ENCODE data around the gene HPCAL4. TPM values are rescaled to one million over a fixed set of nuclear protein-coding genes. Genes with fewer than 3 reads are reported as not detected.

Gene HPCAL4
- total RNA-seq, 4 donors from 2014 or later: 0.11 to 0.83 (median 0.29) TPM

DNA sequence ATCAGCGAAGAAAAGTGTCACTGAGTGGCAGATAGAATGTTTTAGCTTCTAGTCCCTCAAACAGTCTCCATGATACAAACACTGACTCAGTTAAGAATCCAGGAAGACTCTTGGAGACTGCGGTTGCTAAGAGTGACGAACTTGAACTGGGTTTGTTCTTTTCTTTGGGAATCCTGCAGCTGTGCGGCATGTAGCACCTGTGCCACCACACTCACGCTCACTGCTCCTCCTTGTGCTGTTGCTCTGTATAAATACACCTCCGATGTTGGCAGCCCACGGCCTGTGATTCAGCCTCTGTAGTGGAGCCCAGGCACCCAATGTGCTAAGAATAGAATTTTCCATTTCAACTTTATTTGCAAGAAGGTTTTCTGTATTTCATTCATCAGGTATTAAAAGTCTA lies 41.9 kb upstream of the HPCAL4 start:
- H3K4me1 ChIP-seq: peaks cover 0 to 6% of the 10 kb centered on the region in 2 donors
- intact Hi-C loops (cut with DNase I): no loop called here
- WGBS, 2 donors: 40 to 49% methylated on average over 7 of the region's 7 CpGs
- H3K27ac ChIP-seq: no peak overlapping the region
- DNase-seq: peak; percentile 65 to 73
- no peak overlapping the region for H3K4me3 ChIP-seq (replicated peaks in 1 of 3)
- H3K9me3 ChIP-seq: no peaks in the 10 kb centered on the region
- no peak for TF ChIP-seq POLR2A (IDR thresholded peaks at IDR 0.05)
- TF ChIP-seq, protein P1, sequence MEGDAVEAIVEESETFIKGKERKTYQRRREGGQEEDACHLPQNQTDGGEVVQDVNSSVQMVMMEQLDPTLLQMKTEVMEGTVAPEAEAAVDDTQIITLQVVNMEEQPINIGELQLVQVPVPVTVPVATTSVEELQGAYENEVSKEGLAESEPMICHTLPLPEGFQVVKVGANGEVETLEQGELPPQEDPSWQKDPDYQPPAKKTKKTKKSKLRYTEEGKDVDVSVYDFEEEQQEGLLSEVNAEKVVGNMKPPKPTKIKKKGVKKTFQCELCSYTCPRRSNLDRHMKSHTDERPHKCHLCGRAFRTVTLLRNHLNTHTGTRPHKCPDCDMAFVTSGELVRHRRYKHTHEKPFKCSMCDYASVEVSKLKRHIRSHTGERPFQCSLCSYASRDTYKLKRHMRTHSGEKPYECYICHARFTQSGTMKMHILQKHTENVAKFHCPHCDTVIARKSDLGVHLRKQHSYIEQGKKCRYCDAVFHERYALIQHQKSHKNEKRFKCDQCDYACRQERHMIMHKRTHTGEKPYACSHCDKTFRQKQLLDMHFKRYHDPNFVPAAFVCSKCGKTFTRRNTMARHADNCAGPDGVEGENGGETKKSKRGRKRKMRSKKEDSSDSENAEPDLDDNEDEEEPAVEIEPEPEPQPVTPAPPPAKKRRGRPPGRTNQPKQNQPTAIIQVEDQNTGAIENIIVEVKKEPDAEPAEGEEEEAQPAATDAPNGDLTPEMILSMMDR (IDR thresholded peaks at IDR 0.05): no peak
- peaks cover 5% of the 10 kb centered on the region for H3K27me3 ChIP-seq
- no peaks in the 10 kb centered on the region for H3K36me3 ChIP-seq

DNA sequence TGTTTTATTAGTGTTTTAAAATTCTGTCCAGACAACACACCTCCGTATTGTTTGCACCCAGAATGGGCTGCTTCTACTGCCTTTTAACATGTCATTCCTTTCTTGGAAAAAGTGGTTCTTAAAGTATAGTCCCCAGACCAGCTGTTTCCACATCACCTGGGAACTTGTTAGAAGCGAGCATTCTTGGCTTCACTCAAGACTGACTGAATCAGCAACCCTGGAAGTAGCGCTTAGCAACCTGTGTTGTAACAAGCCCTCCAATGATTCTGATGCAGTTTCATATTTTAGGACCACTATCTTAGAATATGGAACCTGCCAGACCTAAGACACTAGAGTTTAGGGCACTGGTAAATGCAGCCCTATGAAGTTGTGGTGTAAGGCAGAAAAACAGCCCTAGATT lies 41.5 kb upstream of the HPCAL4 start:
- Histone ChIP-seq H3K4me3 (replicated peaks in 1 of 3) (no peak overlapping the region), H3K4me1 (peaks cover 0 to 6% of the 10 kb centered on the region in 2 donors), H3K36me3 (no peaks in the 10 kb centered on the region), H3K9me3 (no peaks in the 10 kb centered on the region), H3K27me3 (peaks cover 10% of the 10 kb centered on the region), H3K27ac (no peak overlapping the region)
- WGBS, 2 donors: 22 to 24% methylated on average over 3 of the region's 3 CpGs
- no peak for DNase-seq
- intact Hi-C loops (cut with DNase I): no loop called here
- TF ChIP-seq, protein P1 (IDR thresholded peaks at IDR 0.05): no peak
- TF ChIP-seq POLR2A (IDR thresholded peaks at IDR 0.05): no peak

DNA sequence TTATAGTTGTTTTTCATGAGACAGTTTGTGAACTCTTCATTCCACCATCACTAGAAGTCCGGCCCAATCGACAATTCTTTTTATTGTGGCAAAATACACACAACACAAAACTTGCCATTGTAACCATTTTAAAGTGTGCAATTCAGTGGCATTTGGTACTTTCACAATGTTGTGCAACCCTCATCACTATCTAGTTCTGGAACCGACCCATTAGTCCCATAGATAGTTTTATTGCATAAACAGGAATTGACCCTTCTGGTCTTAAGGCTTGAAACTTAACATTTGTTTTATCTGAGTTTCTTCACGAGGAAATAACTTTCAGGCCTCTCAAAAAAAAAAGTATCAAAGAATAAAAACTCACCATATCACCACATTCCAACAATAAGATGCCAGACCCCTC lies 38.6 kb upstream of the HPCAL4 start:
- Histone ChIP-seq H3K9me3 (no peaks in the 10 kb centered on the region), H3K4me3 (replicated peaks in 1 of 3) (no peak overlapping the region), H3K27ac (no peak overlapping the region), H3K27me3 (peaks cover 13% of the 10 kb centered on the region), H3K36me3 (no peaks in the 10 kb centered on the region), H3K4me1 (peaks cover 0 to 6% of the 10 kb centered on the region in 2 donors)
- intact Hi-C loops (cut with DNase I): no loop called here
- no peak for DNase-seq
- WGBS, 2 donors: 56 to 66% methylated on average over 3 to 4 of the region's 4 CpGs
- TF ChIP-seq, protein P1 (IDR thresholded peaks at IDR 0.05): no peak
- TF ChIP-seq POLR2A (IDR thresholded peaks at IDR 0.05): no peak

DNA sequence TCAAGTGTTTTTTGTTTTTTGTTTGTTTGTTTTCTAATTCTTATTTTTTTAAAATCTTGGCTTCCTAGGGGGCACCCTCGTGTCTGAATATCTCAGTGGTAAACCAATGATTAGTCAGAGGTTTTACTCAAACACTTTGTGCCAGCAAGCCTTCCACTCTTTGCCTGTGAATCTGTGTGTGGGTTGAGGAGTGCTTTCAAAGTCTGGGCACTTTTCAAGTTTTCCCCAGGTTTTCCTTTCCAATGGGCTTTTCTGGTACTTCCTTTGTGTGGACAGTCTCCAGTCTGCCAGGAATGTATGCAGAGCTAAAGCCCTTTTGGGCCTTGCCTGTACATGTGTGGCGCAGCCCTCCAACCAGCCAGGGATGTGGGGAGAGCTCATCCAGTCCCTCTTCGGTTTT lies 37.8 kb upstream of the HPCAL4 start:
- WGBS, 2 donors: 58 to 72% methylated on average over 3 of the region's 3 CpGs
- intact Hi-C loops (cut with DNase I): no loop called here
- no peaks in the 10 kb centered on the region for H3K36me3 ChIP-seq
- DNase-seq: no peak
- H3K4me3 ChIP-seq (replicated peaks in 1 of 3): no peak overlapping the region
- H3K9me3 ChIP-seq: no peaks in the 10 kb centered on the region
- H3K4me1 ChIP-seq: peaks cover 0 to 6% of the 10 kb centered on the region in 2 donors
- peaks cover 13% of the 10 kb centered on the region for H3K27me3 ChIP-seq
- H3K27ac ChIP-seq: no peak overlapping the region
- TF ChIP-seq POLR2A (IDR thresholded peaks at IDR 0.05): no peak
- TF ChIP-seq, protein P1 (IDR thresholded peaks at IDR 0.05): no peak

DNA sequence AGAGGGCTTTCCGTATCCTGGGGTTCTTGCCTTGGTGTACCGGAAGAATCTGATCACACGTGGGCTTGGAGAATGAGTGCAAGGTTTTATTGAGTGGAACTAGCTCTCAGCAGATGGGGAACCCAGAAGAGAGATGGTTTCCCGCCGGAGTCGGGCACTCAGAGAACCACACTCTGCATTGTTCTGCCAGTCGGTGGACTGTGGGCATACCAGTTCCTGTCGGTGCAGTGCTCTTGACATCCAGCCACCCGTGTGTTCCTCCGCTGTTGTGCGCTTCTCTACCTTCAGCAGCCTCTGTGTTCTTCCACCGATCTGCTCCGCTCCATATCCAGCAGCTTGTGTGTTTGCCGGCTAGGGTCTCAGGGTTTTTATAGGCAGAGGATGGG lies 36.7 kb upstream of the HPCAL4 start:
- H3K9me3 ChIP-seq: no peaks in the 10 kb centered on the region
- no peaks in the 10 kb centered on the region for H3K36me3 ChIP-seq
- TF ChIP-seq POLR2A (IDR thresholded peaks at IDR 0.05): no peak
- TF ChIP-seq, protein P1 (IDR thresholded peaks at IDR 0.05): no peak
- no peak overlapping the region for H3K4me3 ChIP-seq (replicated peaks in 1 of 3)
- no peak overlapping the region for H3K27ac ChIP-seq
- DNase-seq: peak in 1 of 2 donors; percentile 8
- WGBS, 2 donors: 45 to 63% methylated on average over 14 of the region's 14 CpGs
- no peaks in the 10 kb centered on the region for H3K4me1 ChIP-seq
- intact Hi-C loops (cut with DNase I): no loop called here
- H3K27me3 ChIP-seq: peaks cover 13% of the 10 kb centered on the region

All from thyroid gland (tissue), 4 donors.